NCI-H82 treated with DMSO at 0.1 percent for 48 hours (cell line): ENCODE measurements around the gene RIT2.

Experiments
- DNase-seq: peaks from one replicate; lab custom pipeline; 2025; ENCODE audit not compliant: unreplicated experiment; lab: John Stamatoyannopoulos, UW

Gene RIT2

DNA sequence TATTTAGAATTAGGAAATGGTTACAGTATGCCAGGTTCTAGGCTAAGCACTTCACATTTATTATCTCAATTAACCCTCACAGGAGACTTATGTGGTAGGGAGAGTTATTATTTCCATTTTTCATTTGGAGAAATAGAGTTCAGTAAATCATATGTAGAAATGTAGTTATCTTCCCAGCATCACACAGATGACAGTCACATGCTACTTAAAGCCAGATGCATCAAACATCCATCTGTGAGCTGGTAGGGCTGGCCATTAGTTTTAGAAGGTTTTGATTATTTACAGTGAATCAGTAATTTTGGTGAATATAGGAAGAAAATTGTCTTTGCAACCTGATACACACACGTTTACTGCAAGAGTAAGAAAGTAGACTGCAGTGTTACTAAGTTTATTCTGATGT is 97.9 kb downstream of the RIT2 start:
- DNase-seq = no peak

GRCh38 chr18:43013486-43013885 is 102.0 kb downstream of the RIT2 start:
- no peak for DNase-seq

GRCh38 chr18:43012951-43013350 is 102.5 kb downstream of the RIT2 start:
- DNase-seq = no peak

DNA sequence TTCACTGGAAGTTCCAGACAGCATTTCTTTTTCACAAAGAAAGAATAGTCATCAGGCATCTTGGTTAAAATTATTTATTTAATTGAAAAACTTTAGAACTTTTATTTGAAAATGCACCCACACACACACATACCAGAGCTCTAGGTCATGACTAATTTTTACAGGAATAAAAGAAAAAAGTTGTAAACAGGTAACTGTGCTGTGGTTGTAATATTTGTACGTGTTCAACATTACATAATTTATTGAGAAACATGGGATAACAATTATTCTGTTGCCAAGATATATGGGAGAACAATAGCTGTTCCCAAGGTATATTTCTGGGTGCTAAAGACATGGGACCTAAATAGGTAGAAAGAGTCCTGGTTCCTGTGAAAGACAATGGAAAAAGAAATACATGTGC is 104.9 kb downstream of the RIT2 start:
- no peak for DNase-seq

GRCh38 chr18:43009674-43010073 is 105.8 kb downstream of the RIT2 start:
- no peak for DNase-seq

GRCh38 chr18:43007365-43007764 is 108.1 kb downstream of the RIT2 start:
- DNase-seq = no peak

- DNase-seq = no peak
These were observed 111.1 kb downstream of the RIT2 start for GRCh38 chr18:43004421-43004820.

GRCh38 chr18:43001821-43002220 is 113.7 kb downstream of the RIT2 start:
- DNase-seq = no peak

DNA sequence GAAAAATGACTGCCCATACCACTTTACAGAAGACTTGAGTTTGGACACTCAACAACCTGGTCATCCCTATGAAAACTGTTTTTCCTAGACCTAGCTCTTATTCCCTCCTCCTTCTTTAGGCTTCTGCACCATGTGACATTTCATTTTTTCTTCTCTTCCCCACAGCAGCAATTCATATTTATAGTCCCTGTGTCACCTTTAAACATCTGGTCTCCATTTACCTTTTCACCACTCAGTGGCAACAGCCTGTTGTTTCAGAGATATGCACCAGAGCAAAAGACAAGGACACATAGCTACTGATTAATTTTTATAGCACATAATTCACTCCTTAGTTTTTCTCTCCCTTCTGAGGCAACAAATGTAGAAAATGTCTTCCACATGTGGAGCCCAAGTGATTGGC is 118.7 kb downstream of the RIT2 start:
- no peak for DNase-seq

DNA sequence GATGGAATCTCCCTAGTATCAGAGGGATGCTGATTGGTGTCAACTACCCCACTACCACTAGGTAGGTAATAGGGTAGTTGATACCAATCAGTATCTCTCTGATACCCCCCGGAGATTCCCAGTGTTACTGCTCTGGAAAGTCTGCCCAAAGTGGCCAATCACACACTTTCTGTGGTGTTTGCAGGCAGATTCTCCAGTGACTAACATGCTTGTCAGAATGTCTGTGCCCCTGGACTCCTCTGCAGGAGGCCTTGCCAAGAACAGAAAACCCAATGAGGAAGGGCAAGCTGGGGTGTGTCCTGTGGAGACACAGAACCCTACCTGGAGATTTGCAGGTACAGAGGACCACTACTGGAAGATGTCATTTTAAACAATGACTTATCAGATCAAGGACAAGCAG is 135.1 kb downstream of the RIT2 start:
- no peak for DNase-seq

- DNase-seq = no peak
These were observed 137.4 kb downstream of the RIT2 start for GRCh38 chr18:42977982-42978637.

- DNase-seq = no peak
These were observed 138.5 kb downstream of the RIT2 start for GRCh38 chr18:42976869-42977590.

DNA sequence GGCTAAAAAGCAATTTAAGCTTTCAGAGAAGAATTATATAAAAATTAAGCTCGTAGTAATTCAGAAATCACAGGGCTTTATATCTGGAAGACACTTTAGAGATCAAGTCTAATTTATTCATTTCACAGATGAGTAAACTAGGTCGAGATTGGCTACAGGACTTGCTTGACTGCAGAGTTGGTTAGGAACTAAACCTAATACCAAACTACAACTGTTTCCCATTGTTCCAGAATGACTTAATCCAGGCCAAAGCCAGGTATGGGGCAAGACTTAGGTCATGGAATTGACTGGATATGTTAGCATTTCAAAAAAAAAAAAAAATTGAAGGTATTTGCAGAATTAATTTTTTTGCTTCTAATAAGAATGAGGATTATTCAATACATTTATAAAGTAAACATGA is 146.1 kb downstream of the RIT2 start:
- no peak for DNase-seq

DNA sequence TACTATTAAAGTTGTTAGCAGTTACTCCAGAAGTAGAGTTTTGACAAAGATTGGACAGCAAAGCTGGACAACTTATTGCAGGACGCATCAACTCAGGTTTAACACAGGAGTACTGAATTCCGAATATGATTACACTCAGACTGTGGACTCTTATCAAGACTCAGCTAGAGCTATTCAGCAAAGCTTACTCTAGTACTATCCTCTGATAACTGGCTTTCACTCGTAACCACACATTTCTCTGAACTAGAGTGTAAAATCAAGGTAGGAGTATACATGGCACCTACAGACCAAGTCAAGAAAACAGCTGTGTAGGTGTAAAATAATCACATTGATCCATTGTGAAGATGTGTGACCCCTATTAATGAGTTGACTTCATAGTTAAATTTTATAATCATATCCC is 154.2 kb downstream of the RIT2 start:
- no peak for DNase-seq

GRCh38 chr18:42959528-42959927 is 156.0 kb downstream of the RIT2 start:
- DNase-seq = no peak

DNA sequence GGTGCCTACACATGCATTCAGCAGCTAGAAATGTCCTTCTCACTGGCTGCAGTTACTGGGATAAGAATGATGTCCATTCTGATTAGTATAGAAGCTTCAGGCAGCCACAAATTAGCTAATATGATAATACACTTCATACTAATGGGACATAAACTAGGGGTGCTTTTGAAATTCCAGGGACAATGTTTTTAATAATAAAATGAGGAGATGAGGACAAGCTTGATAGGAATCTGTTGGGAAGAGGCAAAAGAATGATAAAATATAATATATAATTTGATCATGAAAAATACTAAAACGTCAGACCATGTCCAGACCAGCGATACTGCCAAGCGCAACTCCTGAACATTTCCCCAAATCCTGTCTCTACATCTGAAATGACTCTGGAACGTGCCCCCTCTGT is 157.1 kb downstream of the RIT2 start:
- DNase-seq = no peak

DNA sequence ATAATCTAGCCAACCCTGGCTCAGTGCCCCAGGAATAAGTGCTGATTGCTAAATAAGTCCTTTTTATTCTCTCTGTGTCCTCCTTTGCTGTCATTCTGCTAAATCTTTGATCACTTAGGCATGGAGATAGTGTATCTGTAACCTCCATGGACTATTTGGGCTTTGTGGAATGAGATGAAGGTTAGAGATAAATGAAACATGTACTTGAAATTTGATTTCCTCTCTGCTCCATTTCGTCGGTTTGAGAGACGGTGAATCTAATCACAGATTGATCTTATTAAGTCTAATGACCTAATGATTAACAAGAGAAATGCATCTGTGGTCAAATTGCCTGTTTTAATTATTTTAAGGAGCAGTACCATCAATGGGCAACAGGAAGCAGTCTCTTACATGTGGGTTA is 159.2 kb downstream of the RIT2 start:
- no peak for DNase-seq

DNA sequence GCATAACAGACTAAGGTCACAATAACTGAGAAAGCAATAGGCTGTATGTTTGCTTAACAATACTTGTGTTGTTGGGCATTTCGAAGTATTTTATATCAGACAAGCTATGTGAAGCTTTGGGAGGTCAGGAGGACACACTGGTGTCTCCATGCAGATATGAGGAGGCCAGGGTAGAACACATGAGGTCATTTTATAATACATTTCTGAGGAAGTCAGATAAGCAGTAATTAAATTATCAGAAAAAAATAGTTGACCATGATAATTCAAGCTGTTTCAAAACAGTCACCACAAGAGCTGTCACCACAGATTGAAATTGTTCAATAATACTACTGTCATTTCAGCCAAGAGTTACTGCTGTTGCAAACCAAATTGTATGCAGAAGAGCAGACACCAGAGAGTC is 160.6 kb downstream of the RIT2 start:
- DNase-seq = no peak

DNA sequence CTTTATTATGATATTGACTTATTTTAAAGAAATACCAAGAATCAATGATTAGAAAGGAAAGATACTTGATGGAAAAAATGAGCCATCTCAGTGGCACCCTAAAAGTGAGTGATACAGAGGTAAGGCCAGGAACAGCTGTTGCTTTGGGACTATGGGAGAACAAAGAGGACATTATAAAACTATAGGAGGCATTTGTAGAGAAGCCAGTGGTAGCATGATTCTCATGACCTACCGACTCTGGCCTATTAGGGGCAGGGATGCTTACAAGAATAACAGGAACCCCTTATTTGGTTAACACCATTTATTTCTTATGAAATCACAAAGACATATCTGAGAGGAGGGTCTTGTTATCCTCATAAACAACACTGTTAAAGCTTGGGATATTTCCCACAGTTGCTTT is 162.2 kb downstream of the RIT2 start:
- DNase-seq = no peak

GRCh38 chr18:42950732-42951131 is 164.8 kb downstream of the RIT2 start:
- DNase-seq = no peak

GRCh38 chr18:42948831-42949230 is 166.7 kb downstream of the RIT2 start:
- no peak for DNase-seq

DNA sequence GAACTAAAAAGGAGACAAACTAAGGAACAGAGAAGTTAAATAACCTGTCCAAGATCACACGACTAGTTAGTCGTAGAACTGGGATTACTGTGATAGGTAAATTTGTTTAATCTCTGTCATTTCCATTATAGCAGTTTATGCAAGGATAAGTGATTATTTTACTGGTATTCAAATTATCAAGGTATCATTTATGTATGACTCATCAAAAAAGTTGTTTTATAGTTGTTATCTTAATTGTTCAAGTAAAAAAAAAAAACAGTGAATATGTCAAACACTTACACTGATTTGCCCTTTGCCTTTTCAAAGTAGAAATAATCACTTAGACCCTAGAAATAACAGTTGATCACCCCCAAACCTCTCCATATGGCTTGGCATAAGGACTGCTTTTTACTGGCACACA is 173.6 kb downstream of the RIT2 start:
- no peak for DNase-seq

- DNase-seq = no peak
These were observed 174.5 kb downstream of the RIT2 start for GRCh38 chr18:42941021-42941420.
